Sigmoid colon (tissue), 7 donors: ENCODE results near the gene PDE4D. TPM values are rescaled to one million over a fixed set of nuclear protein-coding genes. Genes with fewer than 3 reads are reported as not detected.

Experiments
- DNase-seq: peaks from one replicate; pipeline ENCODE4 v3.0.0-alpha.2; 2019
- H3K27ac ChIP-seq, 4 donors: fragments of 200-600 bp; sonication (generic); one replicate each; pipeline ENCODE4 v1.5.1; 2016 to 2019; ENCODE audit warnings: mild to moderate bottlenecking in 1 of 4
- H3K27me3 ChIP-seq, 3 donors: fragments of 200-600 bp; sonication (generic); one replicate each; pipeline ENCODE4 v1.5.1; 2019; ENCODE audit warnings: mild to moderate bottlenecking in 1 of 3
- H3K36me3 ChIP-seq, 4 donors: fragments of 200-600 bp; sonication (generic); one replicate each; pipeline ENCODE4 v1.5.1; 2016 to 2019
- H3K4me1 ChIP-seq, 4 donors: fragments of 200-600 bp; sonication (generic); one replicate each; pipeline ENCODE4 v1.5.1; 2017 to 2019
- H3K4me3 ChIP-seq, 4 donors: fragments of 200-600 bp; sonication (generic); one replicate each; pipeline ENCODE4 v1.5.1; 2017 to 2019; ENCODE audit warnings: mild to moderate bottlenecking in 2 of 4, moderate library complexity in 1 of 4
- H3K9me3 ChIP-seq, 4 donors: fragments of 200-600 bp in 3 of 4; sonication (generic) in 3 of 4; one replicate each; pipeline versions ENCODE4 v1.5.1 to v1.6.1; 2013 to 2019
- EP300 ChIP-seq, 4 donors: sonication (generic); formaldehyde crosslinking; IDR thresholded peaks; one replicate each; pipeline ENCODE4 v1.6.1; 2017; ENCODE audit warnings: antibody characterized with exemption in 4 of 4
- POLR2A ChIP-seq, 2 donors: fragments of 450-650 bp; IDR thresholded peaks; one replicate each; pipeline ENCODE4 v1.6.1; 2016; ENCODE audit warnings: antibody characterized with exemption in 2 of 2, mild to moderate bottlenecking in 2 of 2, moderate library complexity in 2 of 2
- POLR2AphosphoS5 ChIP-seq, 4 donors: sonication (generic); formaldehyde crosslinking; IDR thresholded peaks; one replicate each; pipeline ENCODE4 v1.6.1; 2017; ENCODE audit warnings: antibody characterized with exemption in 4 of 4
- WGBS, 2 donors: extraction: QIAGEN DNeasy Blood & Tissue Kit; methylation state at CpG; one replicate each; pipeline ENCODE4 v1.1.7; 2013; 5-methylcytosine and 5-hydroxymethylcytosine counted together
- intact Hi-C: fragments of 100-400 bp; cut with DNase I; formaldehyde crosslinking; loops from one replicate; pipeline ENCODE4 v1.15.1; 2023
- polyA plus RNA-seq, 3 donors: library from polyadenylated mRNA; stranded (reverse); fragments of 200-250 nt; gene quantifications; one replicate each; pipeline ENCODE4 v1.2.3, GENCODE V29; 2013
- total RNA-seq, 4 donors: library from RNA; depleted of rRNA; stranded (reverse); fragments of >200 nt; gene quantifications; one replicate each; pipeline ENCODE4 v1.1.0, GENCODE V29; 2016
- TF ChIP-seq, protein P1 (sequence below), 4 experiments: fragments of 450-650 bp in 3 of 4; fragments of 200-600 bp in 1 of 4; IDR thresholded peaks; one replicate each; pipeline ENCODE4 v1.5.1; 2016 to 2019; ENCODE audit warnings: antibody characterized with exemption in 4 of 4, mild to moderate bottlenecking in 3 of 4, moderate library complexity in 2 of 4
- donor health status: healthy with polysubstance abuse.
- donor health status: Bipolar disorder and iron deficiency.
- donor health status: healthy.

Gene PDE4D
- total and polyA plus RNA-seq, 7 donors: 6.0 to 289 (median 169) TPM

DNA sequence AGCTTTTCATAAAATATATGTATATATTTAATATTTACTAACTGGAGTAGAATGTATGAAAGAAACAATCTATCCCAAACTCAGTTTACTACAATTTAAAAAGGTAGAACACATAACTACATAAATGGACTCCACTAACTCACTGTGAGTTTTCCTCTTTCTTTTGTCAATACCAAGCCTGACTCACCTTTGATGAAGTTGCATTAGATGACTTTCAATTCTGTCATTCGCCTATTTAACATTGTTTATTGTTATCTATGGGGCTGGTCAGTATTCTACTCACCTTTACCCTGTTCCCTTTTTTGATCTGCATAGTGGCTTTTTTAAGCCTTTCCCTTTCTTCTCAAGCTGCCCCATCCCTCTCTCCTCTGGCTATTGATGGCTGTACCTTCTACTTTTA, 680.9 kb downstream of the PDE4D start:
- peaks cover 0 to 41% (median 36%) of the 10 kb centered on the region in 4 donors for H3K4me1 ChIP-seq
- intact Hi-C loops: no loop called here

DNA sequence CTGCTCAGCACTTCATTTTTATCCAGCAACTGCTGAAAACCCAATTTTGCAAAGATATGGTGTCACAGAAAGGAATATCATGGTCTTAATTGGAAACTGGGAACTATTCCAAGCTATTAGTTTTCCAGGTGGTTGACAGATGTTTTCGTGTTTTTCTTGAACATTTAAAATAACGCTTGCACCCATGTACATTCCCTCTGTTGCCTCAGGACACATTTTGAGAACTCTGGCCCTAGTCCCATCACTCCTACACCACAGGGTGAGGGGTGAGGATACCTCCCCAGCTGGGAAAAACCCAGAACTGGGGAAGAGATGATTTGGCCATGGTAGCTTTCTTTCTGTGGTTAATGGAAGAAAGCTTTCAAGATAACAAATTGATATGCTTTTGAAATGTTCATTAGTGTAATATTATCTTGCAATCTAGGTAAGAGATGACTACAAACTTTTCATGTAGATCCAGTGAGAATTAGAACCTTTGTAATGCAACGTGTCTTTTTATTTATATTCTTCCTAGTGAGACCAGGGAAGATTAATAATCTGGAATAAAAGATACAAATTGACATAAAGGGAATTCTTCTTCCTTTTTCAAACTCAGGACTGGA, 683.7 kb downstream of the PDE4D start:
- H3K36me3 ChIP-seq: peaks cover 0 to 26% (median 7%) of the 10 kb centered on the region in 4 donors
- no peaks in the 10 kb centered on the region for H3K9me3 ChIP-seq
- DNase-seq: no peak
- TF ChIP-seq, protein P1, sequence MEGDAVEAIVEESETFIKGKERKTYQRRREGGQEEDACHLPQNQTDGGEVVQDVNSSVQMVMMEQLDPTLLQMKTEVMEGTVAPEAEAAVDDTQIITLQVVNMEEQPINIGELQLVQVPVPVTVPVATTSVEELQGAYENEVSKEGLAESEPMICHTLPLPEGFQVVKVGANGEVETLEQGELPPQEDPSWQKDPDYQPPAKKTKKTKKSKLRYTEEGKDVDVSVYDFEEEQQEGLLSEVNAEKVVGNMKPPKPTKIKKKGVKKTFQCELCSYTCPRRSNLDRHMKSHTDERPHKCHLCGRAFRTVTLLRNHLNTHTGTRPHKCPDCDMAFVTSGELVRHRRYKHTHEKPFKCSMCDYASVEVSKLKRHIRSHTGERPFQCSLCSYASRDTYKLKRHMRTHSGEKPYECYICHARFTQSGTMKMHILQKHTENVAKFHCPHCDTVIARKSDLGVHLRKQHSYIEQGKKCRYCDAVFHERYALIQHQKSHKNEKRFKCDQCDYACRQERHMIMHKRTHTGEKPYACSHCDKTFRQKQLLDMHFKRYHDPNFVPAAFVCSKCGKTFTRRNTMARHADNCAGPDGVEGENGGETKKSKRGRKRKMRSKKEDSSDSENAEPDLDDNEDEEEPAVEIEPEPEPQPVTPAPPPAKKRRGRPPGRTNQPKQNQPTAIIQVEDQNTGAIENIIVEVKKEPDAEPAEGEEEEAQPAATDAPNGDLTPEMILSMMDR (IDR thresholded peaks at IDR 0.05): no peak
- TF ChIP-seq POLR2AphosphoS5 (IDR thresholded peaks at IDR 0.05): peak in 1 of 4 donors; percentile 8
- no peak for TF ChIP-seq EP300 (IDR thresholded peaks at IDR 0.05)
- TF ChIP-seq POLR2A (IDR thresholded peaks at IDR 0.05): no peak
- WGBS, 2 donors: 79 to 86% methylated on average over 3 of the region's 3 CpGs
- intact Hi-C loops: loop anchor here (5.0 kb wide), 1 partner anchor 67 kb away; no protein-coding TSS in a partner anchor
- no peaks in the 10 kb centered on the region for H3K27me3 ChIP-seq
- peaks cover 0 to 67% (median 58%) of the 10 kb centered on the region in 4 donors for H3K4me1 ChIP-seq
- H3K27ac ChIP-seq: peak overlapping the region in 3 of 4 donors; percentile 72 to 81 (median 73)
- no peak overlapping the region for H3K4me3 ChIP-seq

More for the DNA sequence above, 680.9 kb downstream of the PDE4D start:
- no peaks in the 10 kb centered on the region for H3K27me3 ChIP-seq
- no peak for DNase-seq
- no peak overlapping the region for H3K27ac ChIP-seq
- H3K4me3 ChIP-seq: no peak overlapping the region
- H3K36me3 ChIP-seq: peaks cover 0 to 35% (median 8%) of the 10 kb centered on the region in 4 donors
- 73 to 87% methylated on average over 1 of the region's 1 CpG for WGBS, 2 donors
- no peaks in the 10 kb centered on the region for H3K9me3 ChIP-seq
- TF ChIP-seq, protein P1 (IDR thresholded peaks at IDR 0.05): no peak
- no peak for TF ChIP-seq POLR2A (IDR thresholded peaks at IDR 0.05)

DNA sequence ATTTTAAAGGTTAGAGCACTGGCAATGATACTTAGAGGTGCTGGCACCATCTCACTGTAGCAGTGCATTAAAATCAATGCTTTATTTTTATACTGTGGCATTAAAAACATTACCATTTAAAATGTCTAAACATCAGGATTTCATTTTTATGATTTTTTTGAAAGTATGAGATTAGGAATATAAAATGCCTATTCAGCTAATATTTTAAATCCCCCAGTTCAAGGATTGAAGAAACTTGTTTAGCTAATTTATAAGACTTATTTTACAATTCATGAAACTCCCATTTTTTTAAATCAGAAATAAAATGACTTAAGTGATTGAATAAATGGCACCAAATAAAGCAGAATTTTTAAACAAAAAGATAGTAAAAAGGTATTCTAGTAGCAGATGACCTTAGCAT, 685.1 kb downstream of the PDE4D start:
- Histone ChIP-seq H3K4me1 (peaks cover 0 to 80% (median 62%) of the 10 kb centered on the region in 4 donors), H3K36me3 (peaks cover 0 to 13% (median 0%) of the 10 kb centered on the region in 4 donors), H3K27ac (peak overlapping the region; percentile 4 to 81 (median 72)), H3K27me3 (no peaks in the 10 kb centered on the region), H3K4me3 (no peak overlapping the region), H3K9me3 (no peaks in the 10 kb centered on the region)
- DNase-seq: no peak
- TF ChIP-seq, protein P1 (IDR thresholded peaks at IDR 0.05): no peak
- TF ChIP-seq POLR2A (IDR thresholded peaks at IDR 0.05) (no peak), EP300 (IDR thresholded peaks at IDR 0.05) (no peak), POLR2AphosphoS5 (IDR thresholded peaks at IDR 0.05) (no peak)
- intact Hi-C loops: loop anchor here (5.0 kb wide), 1 partner anchor 69 kb away; no protein-coding TSS in a partner anchor

DNA sequence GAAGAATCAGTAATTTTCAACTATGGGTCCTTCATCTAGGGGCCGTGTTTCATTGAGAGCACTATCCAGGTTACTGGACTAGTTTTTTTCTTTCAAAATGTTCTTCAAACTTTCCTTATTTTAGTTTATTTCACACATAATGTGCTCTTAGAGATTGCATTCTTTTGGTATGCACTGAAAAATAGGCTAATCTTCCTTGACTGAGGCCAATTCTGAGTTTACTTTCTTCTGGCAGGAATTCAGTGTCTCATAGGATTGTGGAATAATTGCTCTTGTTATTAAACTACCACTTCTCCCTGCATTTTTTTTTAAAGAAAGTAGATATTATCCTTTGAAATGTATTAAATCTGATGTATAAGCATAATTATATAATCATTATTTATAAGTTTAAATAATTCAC, 686.1 kb downstream of the PDE4D start:
- intact Hi-C loops: loop anchor here (5.0 kb wide), 1 partner anchor 70 kb away; no protein-coding TSS in a partner anchor
- 84 to 89% methylated on average over 1 of the region's 1 CpG for WGBS, 2 donors
- H3K4me1 ChIP-seq: peaks cover 0 to 75% (median 59%) of the 10 kb centered on the region in 4 donors

More for the DNA sequence above, 686.1 kb downstream of the PDE4D start:
- H3K27me3 ChIP-seq: no peaks in the 10 kb centered on the region
- DNase-seq: no peak
- H3K4me3 ChIP-seq: no peak overlapping the region
- peak overlapping the region; percentile 58 to 81 (median 72) for H3K27ac ChIP-seq
- H3K36me3 ChIP-seq: peaks cover 0 to 3% (median 0%) of the 10 kb centered on the region in 4 donors
- no peak for TF ChIP-seq POLR2AphosphoS5 (IDR thresholded peaks at IDR 0.05)
- TF ChIP-seq, protein P1 (IDR thresholded peaks at IDR 0.05): no peak
- no peak for TF ChIP-seq POLR2A (IDR thresholded peaks at IDR 0.05)
- TF ChIP-seq EP300 (IDR thresholded peaks at IDR 0.05): no peak
- no peaks in the 10 kb centered on the region for H3K9me3 ChIP-seq
